ENCODE measurements around the gene MYT1. TPM values are rescaled to one million over a fixed set of nuclear protein-coding genes. Genes with fewer than 3 reads are reported as not detected.
"Not testable (repeated sequence)": the region's sequence is repeated elsewhere in the genome, so short reads cannot be mapped to it uniquely, and the experiment has no call there.

Gene MYT1
- total RNA-seq: under 1 TPM in 2 of 4 donors, not detected in 2; 0.16 to 0.55 TPM

GRCh38 chr20:64164123-64164836, at the start of gene MYT1:
MYT1 (plus strand) TSS chr20:64164452; CDS start chr20:64198862, 34,410 bp downstream.
- no peaks in the 10 kb centered on the region for H3K4me1 ChIP-seq
- in situ Hi-C loops (cut with MboI; ENCODE audit: low pct_ligation_motif_present in 1 of 4, low pct_unique_long_range_greater_than_20kb in 1 of 4, low sequenced_read_pairs in 3 of 4): no loop called here
- H3K4me3 ChIP-seq: no peak within 1 kb of the TSS
- DNase-seq: no peak
- no peak for TF ChIP-seq POLR2A (IDR thresholded peaks at IDR 0.05)
- no peak for TF ChIP-seq POLR2AphosphoS5 (IDR thresholded peaks at IDR 0.05)
- no peak for TF ChIP-seq EP300 (IDR thresholded peaks at IDR 0.05; ENCODE audit: low read depth)
- TF ChIP-seq CTCF (IDR thresholded peaks at IDR 0.05): no peak
- H3K36me3 ChIP-seq: no peaks in the 10 kb centered on the region
- H3K27ac ChIP-seq: no peak within 1 kb of the TSS
- 69 to 74% methylated on average over 19 to 21 of the region's 21 CpGs for WGBS, 2 donors (ENCODE audit: low coverage in 1 of 2)
- H3K9me3 ChIP-seq: no peaks in the 10 kb centered on the region
- intact Hi-C loops (cut with DNase I; ENCODE audit: low total_unique reads): no loop called here
- H3K27me3 ChIP-seq: peaks cover 85% of the 10 kb centered on the region

- in situ Hi-C loops (cut with MboI; ENCODE audit: low pct_ligation_motif_present in 1 of 4, low pct_unique_long_range_greater_than_20kb in 1 of 4, low sequenced_read_pairs in 3 of 4): no loop called here
- H3K27ac ChIP-seq: no peak overlapping the region
- intact Hi-C loops (cut with DNase I; ENCODE audit: low total_unique reads): no loop called here
- peaks cover 0 to 4% (median 2%) of the 10 kb centered on the region in 4 donors for H3K4me1 ChIP-seq
- no peaks in the 10 kb centered on the region for H3K27me3 ChIP-seq
- H3K9me3 ChIP-seq: no peaks in the 10 kb centered on the region
- 27 to 60% methylated on average over 3 to 14 of the region's 14 CpGs for WGBS, 2 donors (ENCODE audit: low coverage in 1 of 2)
- no peak for DNase-seq
- H3K36me3 ChIP-seq: no peaks in the 10 kb centered on the region
- no peak for TF ChIP-seq CTCF (IDR thresholded peaks at IDR 0.05)
- H3K4me3 ChIP-seq: no peak overlapping the region
Measured at GRCh38 chr20:64115171-64115911, 48.9 kb upstream of the MYT1 start.

- no peak overlapping the region for H3K27ac ChIP-seq
- no peaks in the 10 kb centered on the region for H3K36me3 ChIP-seq
- no peak overlapping the region for H3K4me3 ChIP-seq
- TF ChIP-seq EP300 (IDR thresholded peaks at IDR 0.05; ENCODE audit: low read depth): no peak
- no peak for TF ChIP-seq CTCF (IDR thresholded peaks at IDR 0.05)
- no peak for TF ChIP-seq POLR2A (IDR thresholded peaks at IDR 0.05)
- TF ChIP-seq POLR2AphosphoS5 (IDR thresholded peaks at IDR 0.05): no peak
- WGBS, 2 donors (ENCODE audit: low coverage in 1 of 2): 67 to 80% methylated on average over 1 to 20 of the region's 21 CpGs
- in situ Hi-C loops (cut with MboI; ENCODE audit: low pct_ligation_motif_present in 1 of 4, low pct_unique_long_range_greater_than_20kb in 1 of 4, low sequenced_read_pairs in 3 of 4) (no loop called here), intact Hi-C loops (cut with DNase I; ENCODE audit: low total_unique reads) (no loop called here)
- peaks cover 4% of the 10 kb centered on the region for H3K27me3 ChIP-seq
- H3K9me3 ChIP-seq: no peaks in the 10 kb centered on the region
- no peak for DNase-seq
- peaks cover 0 to 5% (median 2%) of the 10 kb centered on the region in 4 donors for H3K4me1 ChIP-seq
Measured at GRCh38 chr20:64116016-64116415, 48.2 kb upstream of the MYT1 start.

- Histone ChIP-seq H3K27ac (no peak overlapping the region), H3K27me3 (peaks cover 11% of the 10 kb centered on the region), H3K4me1 (peaks cover 0 to 5% (median 2%) of the 10 kb centered on the region in 4 donors), H3K36me3 (no peaks in the 10 kb centered on the region), H3K9me3 (no peaks in the 10 kb centered on the region), H3K4me3 (no peak overlapping the region)
- in situ Hi-C loops (cut with MboI; ENCODE audit: low pct_ligation_motif_present in 1 of 4, low pct_unique_long_range_greater_than_20kb in 1 of 4, low sequenced_read_pairs in 3 of 4) (no loop called here), intact Hi-C loops (cut with DNase I; ENCODE audit: low total_unique reads) (no loop called here)
- 75% methylated on average over 13 of the region's 17 CpGs; no CpG with 5 or more reads in 1 of the 2 donors for WGBS, 2 donors (ENCODE audit: low coverage in 1 of 2)
- no peak for TF ChIP-seq POLR2A (IDR thresholded peaks at IDR 0.05)
- no peak for TF ChIP-seq POLR2AphosphoS5 (IDR thresholded peaks at IDR 0.05)
- no peak for TF ChIP-seq EP300 (IDR thresholded peaks at IDR 0.05; ENCODE audit: low read depth)
- no peak for TF ChIP-seq CTCF (IDR thresholded peaks at IDR 0.05)
- DNase-seq: peak; percentile 6
Measured at GRCh38 chr20:64116541-64117431, 47.5 kb upstream of the MYT1 start.

GRCh38 chr20:64117432-64117777, 46.8 kb upstream of the MYT1 start:
- H3K36me3 ChIP-seq; H3K27ac ChIP-seq; intact Hi-C loops (cut with DNase I; ENCODE audit: low total_unique reads); H3K9me3 ChIP-seq; DNase-seq; H3K4me3 ChIP-seq; H3K4me1 ChIP-seq; in situ Hi-C loops (cut with MboI; ENCODE audit: low pct_ligation_motif_present in 1 of 4, low pct_unique_long_range_greater_than_20kb in 1 of 4, low sequenced_read_pairs in 3 of 4): not testable (repeated sequence)
- peaks cover 18% of the 10 kb centered on the region for H3K27me3 ChIP-seq
- 80% methylated on average over 1 of the region's 6 CpGs; no CpG with 5 or more reads in 1 of the 2 donors for WGBS, 2 donors (ENCODE audit: low coverage in 1 of 2)
